Stimulated activated CD4-positive, alpha-beta T cell treated with anti-CD3 and anti-CD28 coated beads, Interleukin-4, amount 100 ng/mL, for 4 hours (primary cell): ENCODE results near the gene PRKCA.
"Not testable (repeated sequence)": the region's sequence is repeated elsewhere in the genome, so short reads cannot be mapped to it uniquely, and the experiment has no call there.

ENCODE experiments used
- DNase-seq, 2 experiments: peaks; one replicate each; pipeline ENCODE4 v3.0.0-alpha.2; 2020

The PRKCA gene

DNA sequence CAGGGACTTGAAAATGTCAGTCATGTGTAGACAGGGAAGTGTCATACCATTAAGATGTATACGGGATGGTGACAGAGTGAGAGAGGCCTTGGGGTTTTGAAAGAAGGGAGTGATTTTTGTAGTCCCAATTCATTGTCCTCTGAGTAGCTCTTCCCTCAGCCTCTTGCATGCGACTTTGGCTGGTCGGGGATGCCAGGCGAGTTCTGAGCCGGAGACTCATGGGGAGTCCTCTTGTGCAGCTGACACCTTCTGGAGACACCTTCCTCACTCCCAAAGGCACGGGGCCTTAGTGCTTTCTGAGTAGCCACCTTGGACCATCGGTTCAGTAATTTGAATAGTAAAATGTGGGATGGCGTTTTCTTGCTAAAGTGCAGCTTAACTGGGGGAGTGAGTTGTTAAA, 144.7 kb downstream of the PRKCA start:
- DNase-seq: no peak

GRCh38 chr17:66448026-66448639, 145.7 kb downstream of the PRKCA start:
- DNase-seq: no peak

DNA sequence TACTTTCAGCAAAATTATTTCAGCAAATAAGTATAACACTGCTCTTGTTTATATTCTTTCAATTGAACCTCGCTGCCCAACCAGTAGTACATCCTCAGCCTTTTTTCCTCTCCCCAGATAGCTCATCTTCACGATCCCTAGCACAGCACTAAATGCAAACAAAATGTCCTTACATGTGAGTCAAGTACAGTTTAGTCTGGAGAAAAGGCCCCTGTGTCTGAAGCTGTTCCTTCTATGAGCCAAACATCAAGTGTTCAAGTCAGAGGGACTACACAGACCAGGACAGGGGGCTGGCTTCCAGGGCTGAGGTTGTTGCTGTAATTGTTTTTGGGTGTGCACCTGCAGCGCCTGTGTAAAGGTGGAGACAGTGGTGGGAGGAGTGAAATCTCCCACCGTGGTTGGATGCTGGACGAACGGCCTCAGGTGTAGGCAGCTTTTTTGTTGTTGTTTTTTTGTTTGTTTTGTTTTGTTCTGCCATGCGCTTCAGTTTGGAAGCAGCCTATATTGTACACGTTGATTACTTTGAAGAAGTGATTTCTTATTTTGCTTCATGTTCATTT, 147.1 kb downstream of the PRKCA start:
- no peak for DNase-seq

DNA sequence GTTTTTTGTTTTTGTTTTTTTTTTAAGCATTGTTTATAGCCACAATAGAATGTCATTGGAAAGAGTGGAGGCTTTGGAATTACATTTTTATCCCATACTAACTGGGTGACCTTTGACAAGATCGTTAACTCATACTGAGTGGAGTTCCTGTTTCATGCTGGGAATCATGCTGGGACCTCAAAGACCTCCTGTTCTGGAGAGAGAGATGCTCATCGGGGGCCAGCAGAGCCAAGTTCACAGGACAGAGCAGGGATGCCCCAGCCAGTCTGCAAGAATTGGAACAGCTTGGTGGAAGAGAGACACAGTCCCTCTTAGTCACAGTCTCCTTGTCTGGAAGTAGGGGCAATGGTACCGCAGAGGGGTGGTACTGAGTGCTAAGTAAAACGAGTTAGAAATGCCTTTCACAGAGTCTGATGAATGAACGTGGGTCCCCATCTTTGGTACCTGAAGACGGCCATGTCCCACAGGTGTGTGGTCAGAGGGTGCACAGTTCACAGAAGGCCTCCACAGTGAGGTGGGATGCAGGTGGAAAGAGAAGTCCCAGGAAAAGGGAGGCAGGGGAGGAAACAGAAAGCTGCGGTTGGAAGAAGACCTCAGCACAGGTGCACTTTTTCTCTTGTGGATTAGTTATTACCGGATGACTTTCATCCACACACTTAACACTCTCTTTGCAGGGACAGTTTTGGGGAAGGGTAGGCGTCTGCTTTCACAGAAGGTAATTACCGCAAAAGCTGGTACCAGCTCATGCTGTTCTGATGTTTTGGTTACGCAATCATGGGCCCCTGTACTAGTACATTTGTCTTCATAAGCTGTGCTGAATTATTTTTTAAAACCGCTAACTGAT, 147.8 kb downstream of the PRKCA start:
- no peak for DNase-seq

- DNase-seq: no peak
Measured at GRCh38 chr17:66450852-66451158, 148.4 kb downstream of the PRKCA start.

GRCh38 chr17:66451188-66452149, 149.1 kb downstream of the PRKCA start:
- no peak for DNase-seq

DNA sequence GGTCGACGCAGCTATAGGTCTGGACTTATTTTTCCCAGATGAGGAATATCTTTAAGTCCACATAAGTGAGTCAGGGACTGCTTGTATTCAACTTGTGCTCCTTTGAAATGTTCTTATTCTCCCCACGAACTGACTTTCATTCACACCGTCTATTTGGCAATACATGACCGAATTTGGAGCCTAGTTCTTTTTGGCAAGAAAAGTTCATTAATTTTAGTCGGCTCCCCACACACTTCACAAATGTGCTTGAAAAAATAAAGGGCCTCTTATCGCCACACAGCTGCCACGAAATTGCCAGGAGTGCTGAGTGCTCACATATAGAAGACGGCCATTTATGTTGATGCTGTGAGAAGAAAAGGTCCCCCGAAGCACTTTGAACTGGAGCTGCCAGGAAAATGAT, 152.6 kb downstream of the PRKCA start:
- DNase-seq: no peak

DNA sequence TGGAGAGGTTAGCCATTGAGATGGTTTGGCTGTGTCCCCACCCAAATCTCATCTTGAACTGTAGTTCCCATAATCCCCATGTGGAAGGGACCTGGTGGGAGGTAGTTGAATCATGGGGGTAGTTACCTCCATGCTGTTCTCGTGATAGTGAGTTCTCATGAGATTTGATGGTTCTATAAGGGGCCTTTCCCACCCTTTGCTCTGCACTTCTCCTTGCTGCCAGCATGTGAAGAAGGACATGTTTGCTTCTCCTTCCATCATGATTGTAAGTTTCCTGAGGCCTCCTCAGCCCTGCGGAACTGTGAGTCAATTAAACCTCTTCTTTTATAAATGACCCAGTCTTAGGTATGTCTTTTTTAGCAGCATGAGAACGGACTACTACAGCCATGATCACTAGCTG, 155.1 kb downstream of the PRKCA start:
- not testable (repeated sequence) for DNase-seq

DNA sequence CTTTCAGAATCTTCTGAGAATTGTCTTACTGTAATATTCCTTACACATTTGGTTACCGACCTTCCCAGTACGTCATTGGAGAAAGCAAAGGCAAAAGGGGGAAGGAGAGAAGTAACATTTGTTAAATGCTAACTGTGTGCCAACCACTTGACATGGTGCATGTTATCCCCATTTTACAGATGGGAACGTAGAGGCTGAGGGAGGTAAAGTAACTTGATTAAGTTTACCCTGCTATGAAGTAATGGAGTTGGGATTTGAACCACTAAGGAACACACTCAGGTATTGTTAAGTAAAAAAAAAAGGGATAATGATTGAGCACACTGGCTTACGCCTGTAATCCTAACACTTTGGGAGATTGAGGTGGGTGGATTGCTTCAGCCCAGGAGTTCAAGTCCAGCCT, 156.4 kb downstream of the PRKCA start:
- DNase-seq: no peak

GRCh38 chr17:66459811-66460270, 157.4 kb downstream of the PRKCA start:
- DNase-seq: peak in 1 of 2 experiments; percentile 9

DNA sequence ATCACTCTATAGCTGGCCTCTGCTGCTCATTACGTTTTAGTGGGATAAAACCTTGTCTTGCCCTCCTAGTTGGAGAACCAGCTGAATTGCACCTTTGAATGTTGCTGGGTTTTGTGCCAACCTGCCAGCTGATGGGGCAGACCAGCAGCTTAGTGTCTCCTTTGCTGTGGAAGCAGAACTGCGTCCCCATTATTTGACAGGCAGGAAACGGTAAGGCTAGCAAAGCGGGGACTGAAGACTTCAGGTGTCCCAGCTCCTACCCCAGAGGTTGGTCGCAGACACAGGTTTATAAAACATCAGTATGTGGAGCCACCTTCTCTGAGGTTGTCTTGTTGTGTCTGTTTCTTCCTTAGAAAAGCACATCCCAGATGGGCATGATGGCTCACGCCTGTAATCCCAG, 158.1 kb downstream of the PRKCA start:
- DNase-seq: no peak

GRCh38 chr17:66461343-66461995, 159.1 kb downstream of the PRKCA start:
- no peak for DNase-seq

GRCh38 chr17:66462010-66462409, 159.6 kb downstream of the PRKCA start:
- no peak for DNase-seq

- no peak for DNase-seq
Measured at GRCh38 chr17:66464921-66465320, 162.5 kb downstream of the PRKCA start.

- no peak for DNase-seq
Measured at GRCh38 chr17:66465701-66466100, 163.3 kb downstream of the PRKCA start.

GRCh38 chr17:66466106-66466820, 163.8 kb downstream of the PRKCA start:
- DNase-seq: no peak

DNA sequence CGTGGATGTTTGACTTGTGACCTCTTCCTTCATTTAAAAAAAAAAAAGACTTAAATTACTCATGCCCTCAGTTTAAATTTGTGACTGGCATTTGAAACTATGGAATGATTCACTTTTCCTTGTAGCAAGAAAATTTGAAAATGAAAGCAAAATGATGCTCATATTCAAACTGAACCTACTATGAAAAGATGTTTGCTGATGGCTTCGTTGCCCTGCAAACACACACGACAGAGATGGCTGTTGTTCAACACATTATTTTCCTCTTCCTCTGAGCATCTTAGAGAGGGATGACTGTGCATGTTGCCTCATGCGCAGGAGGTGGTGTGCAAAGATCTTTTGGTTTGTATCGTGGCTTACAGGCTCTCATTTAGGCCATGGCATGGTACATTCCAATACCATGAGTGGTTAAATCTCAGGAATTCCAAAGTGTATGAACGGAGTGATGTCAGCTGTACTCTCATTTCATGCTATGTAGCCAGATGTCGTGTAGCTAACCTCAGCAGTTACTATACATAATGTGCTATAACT, 164.5 kb downstream of the PRKCA start:
- peak in 1 of 2 experiments; percentile 18 for DNase-seq

DNA sequence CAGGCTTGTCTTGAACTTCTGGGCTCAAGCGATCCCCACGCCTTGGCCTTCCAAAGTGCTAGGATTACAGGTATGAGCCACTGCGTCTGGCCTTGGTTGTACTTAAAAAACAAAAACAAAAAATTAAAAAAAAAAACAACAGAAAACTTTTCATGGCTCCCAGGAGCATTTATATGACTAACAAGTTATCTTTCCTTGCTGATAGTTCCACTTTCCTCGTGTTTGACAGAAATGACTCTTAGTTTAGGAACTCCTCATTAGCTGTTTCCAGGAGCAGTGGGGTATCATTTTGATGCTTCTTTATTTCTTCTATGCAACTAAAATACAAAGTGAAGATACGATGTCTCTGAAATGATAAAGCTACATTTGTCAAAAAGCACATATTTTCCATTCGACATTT, 165.4 kb downstream of the PRKCA start:
- no peak for DNase-seq

DNA sequence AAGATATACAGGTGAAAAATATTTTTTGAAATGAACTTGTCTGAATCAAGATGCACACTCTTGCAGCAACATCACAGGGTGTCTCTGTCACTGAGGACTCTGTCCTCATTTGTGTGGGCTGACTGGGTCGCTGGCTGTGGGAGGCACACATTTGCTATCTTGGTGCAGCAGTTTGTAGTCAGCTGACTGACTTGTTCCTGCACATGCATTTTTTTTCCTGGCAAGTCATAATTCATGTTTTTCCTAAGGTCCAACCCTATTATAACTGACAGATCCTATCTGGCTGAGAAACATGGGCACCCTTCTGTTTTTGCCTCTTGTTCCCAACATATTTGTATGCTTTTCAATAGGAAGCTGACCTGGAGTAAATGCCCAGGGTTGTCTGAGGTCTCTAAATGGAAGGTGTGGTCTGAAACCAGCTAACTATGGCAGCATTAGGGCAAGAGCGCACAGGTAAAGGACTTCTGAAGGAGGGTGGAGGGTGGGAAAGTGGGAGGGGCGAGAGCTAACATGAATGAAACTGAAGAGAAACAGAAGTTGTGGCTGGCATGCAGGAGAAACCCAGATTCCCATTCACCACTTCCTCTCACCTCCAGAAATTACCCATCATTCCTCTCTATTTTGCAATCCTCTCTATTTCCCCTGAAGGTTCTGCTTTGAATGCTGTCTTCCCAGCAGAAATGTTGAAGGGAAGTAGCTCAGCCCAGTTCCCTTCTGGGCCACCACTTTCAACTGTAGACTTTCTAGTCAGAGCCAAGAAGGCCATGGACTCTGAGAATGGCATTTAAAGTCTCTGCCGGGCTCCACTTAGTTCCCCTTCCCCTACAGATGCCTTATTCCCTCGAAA, 166.1 kb downstream of the PRKCA start:
- no peak for DNase-seq

DNA sequence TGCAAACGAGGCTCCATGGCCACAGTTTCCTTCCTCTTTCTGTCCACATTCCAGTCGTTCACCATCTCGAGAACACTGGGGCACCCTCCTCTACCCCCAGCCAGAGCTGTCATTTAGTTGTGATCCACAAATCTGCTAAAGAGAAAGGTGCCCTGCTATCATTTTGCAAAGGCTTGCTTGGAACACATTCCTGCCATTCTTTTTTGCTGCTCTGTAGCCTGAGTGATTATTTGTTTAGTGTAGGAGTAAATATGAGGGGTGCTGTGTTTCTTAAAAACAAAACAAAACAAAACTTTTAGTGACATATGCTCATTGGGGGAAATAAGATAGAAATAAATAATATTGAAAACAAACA, 166.7 kb downstream of the PRKCA start:
- DNase-seq: no peak

GRCh38 chr17:66469461-66469860, 167.0 kb downstream of the PRKCA start:
- no peak for DNase-seq
